ENCODE data around the gene PHB1. TPM values are rescaled to one million over a fixed set of nuclear protein-coding genes. Genes with fewer than 3 reads are reported as not detected.

Gene PHB1
- total RNA-seq: 130 and 154 TPM in 2 replicates

DNA sequence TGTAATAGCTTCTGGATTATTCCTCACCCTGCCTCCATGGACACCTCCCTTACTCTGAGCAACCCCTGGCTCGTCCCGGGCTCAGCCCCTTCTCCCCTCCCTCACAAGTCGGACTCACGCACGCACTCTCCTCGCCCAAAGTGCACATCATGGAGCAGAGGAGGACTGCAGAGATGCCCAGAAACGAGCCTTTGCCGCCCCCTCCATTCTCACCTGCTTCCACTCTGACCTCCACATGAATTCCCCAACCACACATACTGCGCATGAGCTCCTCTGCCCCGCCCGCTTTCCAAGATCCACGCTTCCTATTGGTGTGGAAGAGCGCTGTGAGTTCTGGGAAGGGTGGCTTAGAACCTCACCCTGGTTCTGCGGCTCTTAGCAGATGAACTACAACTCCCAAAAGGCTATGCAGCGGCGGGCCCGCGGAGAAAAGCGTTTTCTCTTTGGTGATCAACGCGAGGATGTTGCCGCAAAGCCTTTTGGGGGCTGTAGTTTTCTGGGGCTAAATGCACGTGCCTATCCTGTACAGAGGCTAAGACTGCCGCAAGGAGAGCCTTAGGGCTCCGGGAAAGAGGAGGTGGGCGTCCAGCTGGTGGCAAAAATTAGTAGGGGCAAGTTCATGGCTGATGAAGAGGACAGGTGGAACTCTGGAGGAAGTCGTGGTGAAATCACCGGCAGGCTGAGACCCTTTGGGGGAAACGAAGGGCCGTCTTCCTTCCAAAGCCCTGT, at the start of gene PHB1:
Gene PHB1 (minus strand): TSS at position 261 of the 729 bp plus-strand sequence. CDS start 1,618 bp downstream, outside the sequence.
- DNase-seq (ENCODE audit: low read depth in 2 of 2): peak; percentile 98

DNA sequence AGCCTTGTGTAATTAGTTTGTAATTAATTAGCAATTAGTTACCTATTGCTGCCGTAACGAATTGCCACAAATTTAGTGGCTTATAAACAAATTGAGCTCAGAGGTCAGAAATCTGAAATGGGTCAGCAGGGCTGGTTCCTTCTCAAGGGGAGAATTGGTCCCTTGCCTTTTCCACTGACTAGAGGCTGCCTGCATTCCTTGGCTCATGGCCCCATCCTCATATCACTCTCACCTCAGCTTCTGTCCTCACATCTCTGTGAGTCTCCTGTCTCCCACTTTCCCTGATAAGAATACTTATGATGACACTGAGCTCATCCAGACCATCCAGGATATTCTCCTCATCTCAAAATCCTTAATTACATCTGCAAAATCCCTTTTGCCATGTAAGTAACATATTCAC, 49.4 kb upstream of the PHB1 start:
- DNase-seq (ENCODE audit: low read depth in 2 of 2): no peak

DNA sequence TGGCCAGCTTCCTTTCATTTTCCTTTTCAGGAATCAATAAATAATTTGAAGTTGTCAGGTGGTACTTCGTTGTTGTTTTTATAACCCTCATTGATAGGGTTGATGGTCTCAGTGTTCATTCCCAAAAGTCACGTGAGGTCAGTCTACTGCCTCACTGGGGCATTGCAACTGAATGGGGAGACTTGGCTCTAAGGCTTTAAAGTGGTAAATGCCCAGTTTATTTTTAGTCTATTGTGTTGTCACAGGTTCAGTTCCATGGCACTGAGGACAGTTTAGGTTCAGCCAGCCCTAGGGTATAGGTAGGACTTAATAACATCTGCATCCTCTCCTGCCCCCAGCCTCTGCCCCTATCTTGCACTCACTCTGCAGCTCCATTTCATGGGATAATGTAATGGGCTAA, 46.9 kb upstream of the PHB1 start:
- no peak for DNase-seq (ENCODE audit: low read depth in 2 of 2)

DNA sequence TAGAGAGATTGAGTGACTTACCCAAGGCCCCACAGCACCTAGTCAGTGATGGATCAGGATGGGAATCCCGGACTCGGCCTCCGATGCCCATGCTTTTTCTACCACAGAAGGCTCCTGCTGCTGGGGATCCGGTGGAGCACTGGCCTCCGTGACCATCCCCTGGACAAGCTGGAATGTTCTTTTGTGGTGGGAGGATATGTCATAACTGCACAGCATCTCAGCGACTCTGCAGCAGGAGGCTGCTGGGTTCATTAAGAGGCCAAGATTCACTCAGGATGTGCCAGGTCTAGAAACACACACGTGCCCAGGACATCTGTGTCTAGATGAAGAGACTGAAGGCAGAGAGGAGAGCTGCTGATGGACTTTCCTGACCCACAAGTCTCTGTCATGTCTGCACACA, 45.7 kb upstream of the PHB1 start:
- no peak for DNase-seq (ENCODE audit: low read depth in 2 of 2)

DNA sequence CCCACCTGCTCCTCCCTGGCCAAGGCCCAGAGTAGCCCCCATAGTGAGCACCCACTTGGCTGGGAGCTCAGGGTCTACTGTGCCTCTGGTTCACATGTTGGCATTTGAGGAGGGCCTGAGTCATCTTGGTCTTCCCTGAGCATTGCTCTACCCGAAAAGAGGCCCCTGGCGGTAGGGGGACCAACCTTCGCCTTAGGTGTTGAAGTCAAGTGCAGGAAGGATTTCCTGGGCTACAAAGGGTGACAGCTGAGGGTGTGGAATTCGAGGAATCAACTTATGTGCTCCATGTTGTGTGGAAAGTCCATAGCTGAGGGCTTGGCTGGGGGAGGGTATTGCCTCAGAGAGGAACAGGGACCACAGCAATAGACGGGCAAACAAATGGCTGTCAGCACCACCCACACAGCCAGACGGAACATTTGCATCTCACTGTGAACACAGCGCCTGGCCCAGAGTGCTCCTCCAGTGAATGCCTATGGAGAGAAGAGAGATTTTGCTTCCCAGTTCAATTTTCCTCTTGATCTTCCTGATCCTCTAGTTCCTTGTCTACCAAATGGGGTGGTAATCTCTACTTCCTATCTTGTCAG, 44.8 kb upstream of the PHB1 start:
- DNase-seq (ENCODE audit: low read depth in 2 of 2): no peak

DNA sequence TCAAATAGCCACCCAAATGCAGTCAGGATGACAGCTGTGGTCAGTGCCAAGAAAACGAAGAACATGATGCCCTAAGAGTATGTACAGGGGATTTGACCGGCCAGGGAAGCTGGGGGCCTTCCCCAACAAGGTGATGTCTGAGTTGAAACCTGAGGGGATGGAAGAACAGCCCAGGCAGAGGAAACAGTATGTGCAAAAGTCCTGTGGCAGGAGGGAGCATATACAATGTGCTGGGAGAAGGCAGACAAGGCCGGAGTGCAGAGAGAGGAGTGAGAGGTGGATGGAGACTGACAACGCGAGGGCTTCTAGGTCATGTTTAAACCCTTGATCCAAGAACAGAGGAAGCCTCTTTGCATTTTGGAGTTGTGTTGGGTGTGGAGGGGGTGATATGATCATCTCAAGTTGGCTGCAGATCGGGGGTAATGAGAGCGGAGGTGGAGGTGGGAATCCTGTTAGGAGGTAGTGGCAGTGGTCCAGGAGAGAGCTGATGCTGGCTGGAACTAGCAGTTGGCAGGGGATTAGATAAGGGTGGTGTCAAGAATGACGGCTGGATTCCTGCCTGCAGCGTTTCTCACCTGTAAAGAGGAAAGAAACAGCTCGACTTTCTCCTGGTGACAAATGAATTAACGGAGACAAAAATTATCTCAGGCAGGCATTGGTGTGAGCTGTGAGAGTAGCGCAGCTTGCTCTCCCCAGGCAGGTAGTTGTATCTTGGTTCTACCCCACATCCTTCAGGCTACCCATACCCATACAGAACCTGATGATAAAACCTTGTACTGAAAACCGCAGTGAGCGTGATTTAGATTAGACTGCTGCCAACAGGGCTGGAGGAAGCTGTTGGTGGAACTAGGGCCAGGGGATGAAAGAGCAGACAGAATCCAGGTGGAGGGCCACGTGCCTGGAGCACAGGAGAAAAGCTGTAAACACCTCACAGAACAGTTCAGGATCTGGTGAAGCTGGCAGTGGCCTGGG, 43.2 kb upstream of the PHB1 start:
- no peak for DNase-seq (ENCODE audit: low read depth in 2 of 2)

DNA sequence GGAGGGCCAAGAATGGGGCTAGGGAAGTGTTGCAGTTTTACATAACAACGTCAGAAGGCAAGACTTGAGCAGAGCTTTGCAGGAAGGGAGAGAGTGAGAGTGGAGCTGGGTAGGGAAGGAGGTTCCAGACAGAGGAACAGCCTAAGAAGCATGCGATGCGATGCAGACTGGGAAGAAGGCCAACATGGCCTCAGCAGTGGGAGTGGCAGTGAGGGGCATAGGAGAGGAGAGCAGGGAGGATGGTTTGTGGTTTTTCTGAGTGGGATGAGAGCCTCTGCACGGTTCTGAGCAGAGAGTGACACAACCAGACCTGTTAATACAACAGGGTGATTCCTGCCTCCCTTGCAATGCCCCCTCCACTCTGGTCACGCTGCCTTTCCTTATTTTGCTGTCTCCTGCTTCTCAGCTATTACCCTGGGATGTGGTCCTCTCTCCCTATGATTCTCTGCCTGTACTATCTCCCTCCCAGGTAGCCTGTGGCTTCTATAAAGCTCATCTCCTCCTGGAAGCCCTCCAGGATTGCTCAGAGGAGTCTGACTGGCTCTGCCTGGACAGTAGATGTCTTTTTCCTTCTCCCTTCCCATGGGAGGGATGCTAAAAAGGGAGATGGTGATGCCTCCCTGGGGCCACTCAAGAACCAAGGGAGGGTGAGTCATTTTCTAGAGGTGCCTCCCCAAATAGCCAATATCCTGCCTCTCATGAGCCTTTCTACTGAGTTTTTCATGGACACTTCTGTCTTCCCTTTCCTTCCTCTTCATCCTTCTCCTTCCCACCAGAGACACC, 41.7 kb upstream of the PHB1 start:
- DNase-seq (ENCODE audit: low read depth in 2 of 2): no peak

DNA sequence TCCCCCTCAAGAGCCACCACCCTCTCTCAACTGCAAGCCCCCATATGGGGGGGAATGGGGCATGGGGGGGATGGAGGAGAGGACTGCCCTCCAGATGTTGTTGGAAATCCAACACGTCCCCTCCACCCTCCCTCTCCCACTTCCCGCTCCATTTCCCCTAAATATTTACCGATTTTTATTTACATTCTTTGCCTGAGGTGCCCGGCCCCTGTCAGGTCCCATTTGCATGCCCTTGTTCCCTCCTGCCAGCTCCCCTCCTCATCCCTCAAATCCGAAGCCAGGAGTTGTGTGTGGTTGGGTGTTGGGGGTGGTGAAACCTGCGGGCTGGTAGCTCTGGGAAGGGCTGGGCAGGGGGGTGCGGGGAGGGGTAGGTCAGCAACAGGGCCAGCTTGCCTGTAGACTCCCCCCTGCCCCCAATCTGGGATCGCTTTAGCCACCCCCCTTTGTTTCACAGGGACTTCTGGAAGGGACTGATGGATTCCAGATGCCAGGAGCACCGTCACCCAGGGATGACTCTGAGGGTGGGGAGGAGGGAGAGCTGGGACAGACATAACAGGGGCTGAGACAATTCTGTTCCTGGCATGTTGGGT, 40.7 kb upstream of the PHB1 start:
- no peak for DNase-seq (ENCODE audit: low read depth in 2 of 2)

DNA sequence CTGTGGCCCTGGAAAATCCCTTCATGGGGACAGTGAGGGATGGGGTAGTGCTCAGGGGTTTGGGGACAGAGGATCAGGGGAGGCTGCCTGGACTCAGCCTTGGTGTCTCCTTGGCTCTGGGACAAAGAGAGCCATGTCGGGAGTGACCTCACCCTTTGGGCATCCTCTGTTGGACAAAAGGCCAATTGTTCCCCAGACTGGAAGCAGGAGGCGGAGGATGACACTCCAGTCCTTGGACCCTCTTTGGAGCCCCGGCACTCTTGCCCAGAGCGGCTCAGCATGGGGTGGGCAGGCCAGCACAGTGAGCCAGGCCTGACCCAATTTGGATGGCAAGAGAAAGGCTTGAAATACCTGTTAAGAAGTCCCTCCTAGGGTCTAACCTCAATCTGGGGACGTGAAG, 39.4 kb upstream of the PHB1 start:
- DNase-seq (ENCODE audit: low read depth in 2 of 2): no peak

DNA sequence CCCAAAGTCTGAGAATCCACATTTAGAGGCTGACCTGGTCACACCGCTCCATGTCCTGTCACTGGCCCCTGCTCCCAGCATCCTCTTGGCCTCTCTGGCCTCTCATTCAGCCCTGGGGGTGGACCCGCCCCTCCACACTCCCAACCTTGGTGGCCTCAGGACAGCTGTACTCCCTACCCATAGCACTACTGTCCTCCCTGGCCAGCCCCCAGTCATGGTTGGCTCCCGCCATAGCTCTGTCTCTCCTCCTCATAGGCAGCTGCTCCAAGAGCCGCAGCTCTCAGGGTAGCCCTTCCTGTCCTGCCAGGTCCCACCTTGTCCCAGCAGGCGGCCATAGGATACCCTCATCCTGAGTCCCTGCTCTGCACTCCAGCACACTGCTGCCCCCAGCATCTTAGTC, 38.0 kb upstream of the PHB1 start:
- no peak for DNase-seq (ENCODE audit: low read depth in 2 of 2)

DNA sequence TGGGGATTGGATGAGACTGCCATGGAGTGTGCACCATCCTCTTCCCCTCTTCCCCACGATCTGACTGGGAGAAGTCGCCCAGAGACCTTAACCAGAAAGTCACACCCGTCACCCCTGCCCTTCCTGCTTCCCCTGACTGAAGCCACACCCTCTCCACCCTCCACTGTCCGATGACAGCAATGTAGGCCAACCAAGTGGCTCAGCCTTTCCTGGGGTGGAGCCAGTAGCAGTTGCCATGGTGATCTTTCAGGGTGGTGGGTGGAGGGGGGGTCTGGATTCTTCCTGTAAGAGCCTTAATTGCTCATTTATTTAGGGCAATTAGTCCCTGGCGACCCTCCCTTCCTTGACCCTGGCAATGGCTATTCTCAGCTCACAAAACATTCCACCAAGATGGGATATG, 37.5 kb upstream of the PHB1 start:
- no peak for DNase-seq (ENCODE audit: low read depth in 2 of 2)

DNA sequence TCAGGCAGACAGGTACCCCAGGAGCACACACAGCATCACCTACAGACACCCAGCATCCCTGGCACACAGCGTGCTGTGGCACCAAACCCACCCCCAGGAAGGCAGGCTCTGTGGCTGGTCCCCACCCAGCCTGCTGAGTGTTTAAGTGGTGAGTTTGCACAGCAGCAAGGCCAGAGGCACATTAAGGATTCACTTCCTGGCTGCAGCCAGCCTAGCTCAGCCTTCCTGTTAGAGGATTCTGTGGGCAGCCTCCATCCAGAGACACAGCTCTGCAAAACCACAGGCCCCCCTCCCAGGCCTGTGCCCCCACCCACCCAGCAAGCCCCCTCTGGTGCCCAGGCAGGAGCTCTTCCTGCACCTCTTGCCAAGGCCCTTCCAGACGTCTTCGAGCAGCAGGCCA, 36.1 kb upstream of the PHB1 start:
- DNase-seq (ENCODE audit: low read depth in 2 of 2): peak in 1 of 2 donors; percentile 19

DNA sequence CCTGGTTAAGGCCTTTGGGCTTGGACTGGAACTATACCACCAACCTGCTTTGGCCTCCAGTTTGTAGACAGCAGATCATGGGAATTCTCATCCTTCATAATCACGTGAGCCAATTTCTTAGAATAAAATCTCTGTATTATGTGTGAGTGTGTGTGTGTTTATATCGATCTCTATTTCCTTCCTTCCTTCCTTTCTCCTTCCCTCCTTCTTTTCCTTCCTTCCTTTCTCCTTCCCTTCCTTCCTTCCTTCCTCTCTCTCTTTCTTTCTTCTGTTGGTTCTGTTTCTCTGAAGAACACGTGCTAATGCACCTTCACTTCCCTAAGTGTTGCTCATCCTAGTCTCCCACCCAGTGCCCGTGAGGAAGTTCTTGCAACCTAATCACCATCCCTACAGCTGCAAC, 35.5 kb upstream of the PHB1 start:
- no peak for DNase-seq (ENCODE audit: low read depth in 2 of 2)

DNA sequence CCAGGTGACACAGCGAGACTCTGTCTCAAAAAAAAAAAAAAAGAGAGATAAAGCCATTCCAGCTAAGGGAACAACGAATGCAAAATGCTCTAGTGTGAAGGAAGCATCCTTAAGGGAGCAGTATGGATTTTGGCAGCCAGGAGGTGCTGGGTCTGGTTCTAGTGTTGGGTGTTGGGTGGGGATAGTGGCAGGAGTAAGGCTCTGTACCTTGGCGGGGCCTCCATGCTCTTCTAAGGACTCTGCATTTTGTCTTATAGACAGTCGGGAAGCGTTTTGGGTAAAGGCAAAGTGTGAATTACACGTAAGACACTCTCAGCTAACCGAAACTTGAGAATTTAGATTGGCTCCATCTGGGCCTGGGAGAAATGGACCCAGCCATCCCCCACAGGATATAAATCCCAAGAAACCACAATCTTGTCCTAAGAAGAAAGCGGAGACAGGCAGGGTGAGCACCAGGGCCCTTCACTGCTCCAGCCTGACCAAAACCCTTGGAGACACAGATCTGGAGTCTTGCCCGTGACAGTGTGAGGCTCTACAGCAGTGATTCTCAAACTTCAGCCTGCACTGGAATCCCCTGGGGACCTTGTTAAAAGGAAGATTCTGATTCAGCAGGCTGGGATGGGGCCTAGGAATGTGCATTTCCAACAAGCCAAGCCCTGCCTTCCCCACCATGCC, 33.1 kb upstream of the PHB1 start:
- no peak for DNase-seq (ENCODE audit: low read depth in 2 of 2)

DNA sequence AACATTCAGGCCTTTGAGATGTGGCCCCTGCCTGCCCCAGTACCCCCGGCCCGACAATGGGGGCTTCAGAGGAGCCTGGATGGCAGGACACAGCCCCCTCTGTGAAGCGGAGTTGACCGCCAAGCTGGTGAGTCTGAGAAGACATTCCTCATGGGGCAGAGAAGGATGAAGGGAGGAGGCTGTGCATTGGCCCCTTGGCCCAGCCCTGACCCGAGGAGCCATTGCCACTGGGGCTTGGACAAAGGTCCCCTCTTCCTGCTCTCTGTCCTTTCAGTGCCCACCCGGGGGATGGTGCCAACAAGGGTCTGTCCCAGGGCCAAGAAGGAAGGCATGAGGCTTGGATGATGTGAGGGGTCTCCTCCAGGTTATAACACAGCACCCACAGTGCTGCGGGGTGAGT, 30.9 kb upstream of the PHB1 start:
- no peak for DNase-seq (ENCODE audit: low read depth in 2 of 2)

DNA sequence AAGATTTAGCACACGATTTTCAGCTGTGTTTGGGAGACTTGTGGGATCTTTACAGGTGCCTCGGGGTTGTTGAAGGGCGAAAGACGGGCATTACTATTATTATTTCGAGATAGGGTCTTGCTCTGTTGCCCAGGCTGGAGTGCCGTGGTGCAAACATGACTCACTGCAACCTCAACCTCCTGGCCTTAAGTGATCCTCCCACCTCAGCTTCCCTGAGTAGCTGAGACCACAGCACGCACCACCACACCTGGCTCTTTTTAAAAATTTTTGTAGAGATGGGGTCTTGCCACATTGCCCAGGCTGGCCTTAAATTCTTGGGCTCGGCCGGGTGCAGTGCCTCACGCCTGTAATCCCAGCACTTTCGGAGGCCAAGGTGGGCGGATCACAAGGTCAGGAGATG, 29.7 kb upstream of the PHB1 start:
- no peak for DNase-seq (ENCODE audit: low read depth in 2 of 2)

DNA sequence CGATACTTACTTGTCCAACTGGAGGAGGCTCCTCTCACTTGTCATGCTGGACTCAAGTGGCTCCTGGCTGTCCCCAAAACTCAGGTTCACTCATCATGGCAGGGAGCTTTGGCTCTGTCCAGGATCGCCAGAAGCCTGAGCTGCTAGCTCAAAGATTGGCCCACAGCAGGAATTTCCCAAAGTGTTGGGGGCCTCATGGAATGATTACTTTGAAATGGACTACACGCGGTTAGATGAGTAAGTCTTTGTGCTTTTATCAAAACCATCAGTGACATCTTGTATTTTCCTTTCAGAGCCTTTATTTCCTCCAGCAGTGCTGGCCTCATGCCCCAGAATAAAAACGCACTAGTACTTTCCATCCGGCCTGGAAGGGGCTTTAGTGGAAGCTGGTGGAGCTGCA, 29.2 kb upstream of the PHB1 start:
- no peak for DNase-seq (ENCODE audit: low read depth in 2 of 2)

DNA sequence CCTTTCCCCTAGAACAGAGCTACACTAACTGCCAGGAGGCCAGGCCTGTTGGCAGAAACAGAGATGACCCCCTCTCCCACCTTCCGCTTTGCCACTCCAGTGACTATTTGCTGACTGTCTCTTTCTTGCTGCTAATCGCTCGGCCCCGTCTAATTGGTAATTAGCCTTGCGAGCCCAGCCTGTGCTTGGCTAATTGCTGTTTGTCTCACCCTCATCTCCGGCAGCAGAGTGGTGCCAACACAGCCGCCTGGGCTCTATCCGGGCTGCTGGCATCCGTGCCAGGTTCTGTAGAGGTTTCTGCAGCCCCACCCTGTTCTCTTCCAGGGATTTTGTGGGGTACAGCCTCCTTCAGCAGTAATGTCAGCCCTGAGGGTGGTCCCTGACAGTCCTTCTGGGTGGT, 27.4 kb upstream of the PHB1 start:
- DNase-seq (ENCODE audit: low read depth in 2 of 2): no peak

DNA sequence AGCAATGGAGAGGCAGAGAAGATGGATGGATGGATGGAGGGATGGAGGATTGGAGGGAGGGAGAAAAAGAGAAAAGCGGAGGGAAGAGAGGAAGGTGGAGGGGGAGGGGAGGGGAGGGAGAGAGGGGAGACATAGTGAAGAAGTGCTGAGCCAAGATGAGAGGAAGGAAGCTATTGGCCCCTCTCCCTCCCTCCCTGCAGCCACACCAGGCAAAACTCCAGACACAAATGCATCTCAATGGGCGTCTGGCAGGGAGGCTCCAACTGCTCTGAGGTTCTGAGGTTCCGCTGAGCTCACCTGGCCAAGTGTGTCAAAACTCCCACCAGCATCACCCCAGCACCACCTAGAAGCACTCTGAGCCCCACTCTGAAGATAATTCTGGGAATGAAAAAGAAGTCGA, 26.9 kb upstream of the PHB1 start:
- DNase-seq (ENCODE audit: low read depth in 2 of 2): no peak

DNA sequence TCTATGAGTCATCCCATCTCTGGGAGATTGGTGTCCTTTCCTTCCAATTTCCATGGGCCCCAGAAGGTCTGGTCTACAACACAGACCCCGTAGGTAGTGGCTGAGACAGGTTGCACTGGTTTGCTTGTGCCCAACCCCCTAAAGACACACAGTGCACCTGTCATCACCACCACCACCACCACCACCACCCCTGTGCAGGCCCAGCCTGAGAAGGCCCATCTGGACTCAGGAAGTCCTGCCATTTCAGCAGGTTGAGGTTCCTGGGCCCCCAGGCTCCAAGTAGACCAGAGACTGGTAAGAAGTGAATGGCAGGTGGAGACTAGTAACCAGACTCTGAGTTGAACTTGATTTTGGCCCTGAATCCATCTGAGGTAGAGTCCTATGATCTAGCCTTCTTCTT, 25.9 kb upstream of the PHB1 start:
- no peak for DNase-seq (ENCODE audit: low read depth in 2 of 2)
